GM12878 (cell line): ENCODE measurements around the gene CD34.

ENCODE experiments used
- CTCF ChIP-seq, 3 experiments: IDR thresholded peaks in 2 of 3; conservative IDR thresholded peaks in 1 of 3; 2 replicates each; pipeline ENCODE4 v1.5.1; 2011; ENCODE audit warnings: low read depth in 3 of 3, low read length in 3 of 3, mild to moderate bottlenecking in 3 of 3, control low read depth in 2 of 3, moderate library complexity in 2 of 3, inconsistent platforms in 1 of 3, mixed read lengths in 1 of 3; ENCODE audit not compliant: control insufficient read depth in 2 of 3, insufficient read depth in 1 of 3; ENCODE audit errors: extremely low read depth in 1 of 3
- EZH2 ChIP-seq: IDR thresholded peaks from 2 replicates; pipeline ENCODE4 v1.6.1; 2012; ENCODE audit warnings: low read depth, mild to moderate bottlenecking, control low read depth, inconsistent platforms, low read length, borderline replicate concordance; ENCODE audit not compliant: control insufficient read depth
- GABPA ChIP-seq: IDR thresholded peaks from 2 replicates; pipeline ENCODE4 v1.6.1; 2014; ENCODE audit warnings: antibody characterized with exemption, low read depth, mild to moderate bottlenecking, inconsistent platforms
- GATAD2B ChIP-seq: fragments of 450-650 bp; conservative IDR thresholded peaks from 2 replicates; pipeline ENCODE4 v1.6.1; 2017; ENCODE audit warnings: low read depth, mild to moderate bottlenecking, moderate library complexity
- POLR2A ChIP-seq: IDR thresholded peaks from 2 replicates; pipeline ENCODE4 v1.6.1; 2011; ENCODE audit warnings: low read depth, mild to moderate bottlenecking, low read length
- REST ChIP-seq: IDR thresholded peaks from 2 replicates; pipeline ENCODE4 v1.6.1; 2012; ENCODE audit warnings: mild to moderate bottlenecking, low read depth, low read length
- TAF1 ChIP-seq: IDR thresholded peaks from 2 replicates; pipeline ENCODE4 v1.6.1; 2011; ENCODE audit warnings: mild to moderate bottlenecking, low read depth, low read length, borderline replicate concordance
- ZNF207 ChIP-seq: fragments of 450-650 bp; IDR thresholded peaks from 2 replicates; pipeline ENCODE4 v1.6.1; 2014; ENCODE audit warnings: antibody characterized with exemption, mild to moderate bottlenecking, borderline replicate concordance

GRCh38 chr1:207836591-207837347 is 74.2 kb downstream of the CD34 start:
- no peak for TF ChIP-seq REST
- no peak for TF ChIP-seq POLR2A
- TF ChIP-seq CTCF (IDR thresholded peaks at IDR 0.05 in 2 of 3, conservative IDR thresholded peaks at IDR 0.05 in 1 of 3; ENCODE audit: control insufficient read depth in 2 of 3, extremely low read depth in 1 of 3, insufficient read depth in 1 of 3, low read depth in 3 of 3, low read length in 3 of 3) = no peak
- TF ChIP-seq GATAD2B = no peak
- no peak for TF ChIP-seq EZH2
- no peak for TF ChIP-seq ZNF207
- no peak for TF ChIP-seq TAF1
- no peak for TF ChIP-seq GABPA
